NCI-H460 (cell line): ENCODE results near the gene GRIK4. TPM values are rescaled to one million over a fixed set of nuclear protein-coding genes. Genes with fewer than 3 reads are reported as not detected.

Experiments
- DNase-seq: peaks from one replicate; pipeline ENCODE4 v3.0.0-alpha.2; 2016; ENCODE audit warnings: low read depth; ENCODE audit errors: extremely low read depth
- total RNA-seq: library from RNA; depleted of rRNA; stranded (reverse); fragments of >200 nt; shearing (Covaris generic); gene quantifications from 2 replicates; pipeline ENCODE4 v1.2.3, GENCODE V29; 2014

GRIK4 gene
- total RNA-seq, 1 experiment from 2014 or later, result not detected

DNA sequence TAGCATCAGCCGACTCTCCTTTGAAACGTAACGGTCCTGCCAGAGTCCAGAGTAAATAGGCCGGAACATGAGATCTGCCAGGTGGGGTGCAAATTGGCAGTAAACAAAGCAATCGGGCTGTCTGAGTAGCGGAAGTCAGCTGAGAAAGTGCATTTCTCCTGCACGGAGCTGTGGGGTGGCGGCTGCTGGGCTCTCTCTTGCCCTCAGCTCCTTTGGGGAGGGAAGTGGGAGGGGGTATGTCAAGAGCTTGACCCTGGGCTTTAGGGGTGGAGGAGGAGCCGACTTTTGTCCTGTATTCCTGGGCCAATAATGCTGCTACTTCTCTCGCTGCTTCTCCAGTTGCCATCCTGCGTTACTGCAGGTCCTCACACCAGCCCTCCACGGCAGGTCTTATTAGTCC lies 11.6 kb downstream of the GRIK4 start:
- no peak for DNase-seq

DNA sequence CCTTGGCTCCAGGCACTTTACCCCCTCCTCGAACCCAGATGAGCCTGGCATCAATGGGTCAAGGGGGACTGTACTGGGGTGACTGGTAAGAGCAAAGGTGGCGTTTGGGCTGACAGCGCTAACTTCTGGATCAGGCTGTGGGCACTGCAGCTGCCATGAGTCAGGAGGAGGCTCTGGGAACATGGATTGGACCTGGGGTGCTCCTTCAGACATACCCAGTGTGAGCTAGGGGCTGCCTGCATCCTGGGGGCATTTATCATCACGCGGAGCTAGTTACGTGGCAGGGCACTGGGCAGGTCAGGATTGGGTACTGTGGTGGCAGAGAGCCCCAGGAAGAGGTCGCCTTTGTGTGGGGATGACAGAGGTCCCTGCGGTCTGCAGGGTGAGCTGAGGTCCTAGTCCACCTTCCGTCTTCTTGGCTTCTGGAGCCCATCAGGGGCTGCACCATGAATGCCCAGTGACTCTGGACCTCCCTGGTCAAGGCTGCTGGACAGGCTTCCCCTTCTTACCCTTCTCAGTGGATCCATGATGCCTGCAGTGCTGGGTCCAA lies 13.1 kb downstream of the GRIK4 start:
- DNase-seq, result no peak

DNA sequence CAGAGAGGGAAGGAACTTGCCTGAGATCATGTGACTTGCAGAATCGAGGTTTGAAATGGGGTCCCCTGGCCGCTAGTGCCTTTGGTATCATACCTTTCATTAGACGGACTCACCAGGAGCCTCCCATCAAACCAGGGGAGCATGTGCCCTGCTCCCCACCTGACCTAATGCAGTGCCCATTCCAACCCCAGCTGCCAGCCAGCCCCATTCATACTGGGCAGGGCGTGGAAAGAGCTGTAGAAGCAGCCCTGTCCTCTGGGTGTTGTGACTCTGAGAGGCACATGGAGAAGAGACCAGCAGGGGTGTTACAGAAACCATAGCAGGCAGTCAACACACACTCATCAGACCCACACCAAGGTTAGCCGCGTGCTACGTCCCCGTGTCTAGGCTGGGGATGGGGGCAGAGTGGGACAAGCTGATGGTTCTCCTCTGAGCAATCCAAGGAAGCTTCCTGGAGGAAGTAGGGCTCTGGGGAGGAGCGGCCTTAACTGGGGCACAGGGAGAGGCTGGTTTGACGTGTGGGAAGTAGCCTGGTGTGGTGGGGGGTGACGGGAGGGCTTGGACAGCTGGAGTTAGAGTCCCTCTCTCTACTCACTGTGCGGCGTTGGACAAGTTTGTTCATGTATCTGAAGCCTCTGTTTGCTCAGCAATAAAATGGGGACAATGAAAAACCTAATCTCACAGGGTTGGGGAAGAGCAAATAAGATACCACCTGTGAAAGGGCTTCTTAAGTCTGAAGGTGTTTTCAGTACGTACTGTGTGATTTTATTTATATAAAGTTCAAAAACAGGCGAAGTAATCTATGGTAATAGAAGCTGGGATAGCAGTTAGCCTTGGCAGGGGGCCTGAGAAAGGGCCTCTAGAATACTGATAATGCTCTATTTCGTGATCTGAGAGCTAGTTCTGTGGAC lies 14.0 kb downstream of the GRIK4 start:
- no peak for DNase-seq

GRCh38 chr11:120526241-120526640 lies 14.7 kb downstream of the GRIK4 start:
- DNase-seq, result no peak

DNA sequence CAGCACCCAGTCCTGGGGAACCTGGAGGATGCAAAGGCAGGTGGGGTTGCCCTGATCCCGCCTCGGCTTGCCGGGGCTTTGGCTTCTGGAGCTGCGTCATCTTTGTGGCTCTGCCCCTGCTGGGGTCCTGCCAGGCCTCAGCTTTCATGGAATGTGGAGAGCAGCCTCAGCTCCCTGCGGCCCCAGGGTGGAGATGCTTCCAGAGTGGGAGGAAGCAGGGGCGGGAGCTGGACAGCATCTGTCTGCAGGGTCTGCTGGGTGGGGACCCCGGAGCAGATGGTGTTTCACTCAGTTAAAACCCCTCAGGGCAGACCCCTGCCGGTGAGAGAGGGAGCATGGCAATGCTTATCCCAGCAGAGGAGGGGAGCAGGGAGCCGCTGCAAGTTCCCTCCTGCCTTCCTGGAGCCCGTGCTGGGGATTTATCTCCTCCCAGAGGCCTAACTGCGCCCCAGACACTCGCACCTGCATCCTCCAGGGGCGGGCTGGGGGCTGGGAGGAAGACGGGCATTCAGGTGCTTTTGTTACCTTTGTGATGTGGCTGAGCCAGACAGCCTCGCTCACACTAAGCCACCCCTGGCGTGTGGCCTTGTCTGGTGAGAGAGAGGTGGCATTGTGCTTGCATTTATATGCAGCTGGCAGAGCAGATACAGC lies 15.7 kb downstream of the GRIK4 start:
- DNase-seq, result no peak

DNA sequence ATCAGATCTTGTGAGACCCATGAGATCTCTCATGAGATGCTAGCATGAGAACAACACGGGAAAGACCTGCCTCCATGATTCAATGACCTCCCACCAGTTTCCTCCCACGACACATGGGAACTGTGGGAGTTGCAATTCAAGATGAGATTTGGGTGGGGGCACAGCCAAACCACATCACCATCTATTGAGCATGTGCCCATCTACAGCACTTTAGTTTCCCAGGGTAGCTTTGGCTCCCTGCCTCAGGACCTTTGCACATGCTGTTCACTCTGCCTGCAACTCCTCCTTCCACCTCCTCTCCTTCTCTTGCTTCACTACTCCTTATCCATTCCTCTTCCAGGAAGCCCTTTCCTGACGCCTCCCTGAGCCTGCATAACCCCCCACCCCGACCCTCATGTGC lies 17.2 kb downstream of the GRIK4 start:
- DNase-seq, result no peak

DNA sequence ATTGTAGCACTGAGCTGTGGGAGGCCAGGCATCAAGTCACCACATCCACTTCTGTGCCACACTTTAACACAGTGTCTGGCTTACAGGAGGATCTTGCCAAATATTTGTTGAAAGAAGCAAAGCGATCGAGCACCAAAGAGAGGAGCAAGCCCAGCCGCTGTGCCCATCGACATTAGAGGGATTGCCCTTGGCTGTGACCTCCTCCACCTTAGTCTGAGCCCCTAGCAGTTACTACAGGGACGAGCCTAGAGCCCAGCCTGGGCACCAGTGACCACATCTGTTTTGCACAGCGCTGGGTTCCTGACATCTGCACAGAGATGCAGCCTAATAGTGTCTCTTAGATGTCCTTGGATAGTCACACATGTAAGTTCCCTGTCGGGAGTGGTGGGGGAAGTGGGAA lies 17.7 kb downstream of the GRIK4 start:
- DNase-seq, result no peak

DNA sequence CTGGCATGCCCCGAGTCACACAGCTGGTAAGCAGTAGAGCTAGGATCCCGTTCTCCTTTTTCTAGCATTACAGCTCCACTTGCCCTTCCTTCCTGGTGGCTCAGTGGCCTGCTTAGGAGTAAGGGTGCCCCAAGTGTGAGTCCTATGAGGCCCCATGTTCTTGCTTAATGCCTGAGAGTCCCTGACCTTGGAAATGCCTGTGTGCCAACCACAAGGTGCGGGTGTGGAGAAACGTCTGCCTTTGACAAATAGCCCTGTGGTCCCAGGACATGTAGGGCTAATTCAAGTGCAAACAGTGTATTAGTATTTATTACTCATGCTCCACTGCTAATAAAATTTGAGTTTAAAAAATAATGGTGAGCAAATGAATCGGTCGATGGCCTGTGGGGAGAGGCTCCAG lies 18.4 kb downstream of the GRIK4 start:
- DNase-seq, result no peak

DNA sequence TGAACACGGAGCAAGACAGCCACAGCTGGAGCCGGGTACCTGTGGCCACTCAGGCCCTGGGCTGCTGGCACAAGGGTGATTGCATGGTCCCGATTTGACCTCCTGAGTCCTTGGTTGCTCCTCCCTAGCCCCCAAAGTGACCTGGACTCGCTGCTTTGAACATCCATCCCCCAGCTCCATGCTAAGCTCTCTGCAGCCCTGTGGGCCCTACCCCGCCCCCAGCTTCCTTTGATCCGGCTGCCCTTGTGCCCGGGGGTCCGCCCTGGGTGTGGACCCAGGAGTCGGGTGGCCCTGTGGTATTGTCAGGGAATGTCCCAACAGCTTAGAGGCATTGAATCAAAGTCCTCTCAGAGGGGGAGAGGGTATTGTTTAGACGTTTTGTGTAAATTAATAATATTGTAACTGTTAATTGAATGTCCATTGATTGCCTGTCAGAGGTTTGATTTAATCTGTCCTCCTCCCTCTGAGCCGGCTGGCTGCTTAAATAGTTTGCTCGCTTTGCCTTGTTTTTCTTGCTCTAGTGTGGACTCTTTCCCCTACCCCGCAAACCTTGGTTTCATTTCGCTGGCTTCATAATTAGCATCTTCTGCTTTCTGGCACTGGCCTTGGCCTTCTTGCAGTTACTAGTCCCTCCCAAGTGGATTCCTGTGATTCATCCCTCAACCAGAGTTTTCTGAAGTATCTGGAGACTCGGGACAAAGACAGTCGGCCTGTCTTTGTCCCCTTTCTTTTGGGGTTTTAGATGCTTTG lies 20.7 kb downstream of the GRIK4 start:
- DNase-seq, result no peak

DNA sequence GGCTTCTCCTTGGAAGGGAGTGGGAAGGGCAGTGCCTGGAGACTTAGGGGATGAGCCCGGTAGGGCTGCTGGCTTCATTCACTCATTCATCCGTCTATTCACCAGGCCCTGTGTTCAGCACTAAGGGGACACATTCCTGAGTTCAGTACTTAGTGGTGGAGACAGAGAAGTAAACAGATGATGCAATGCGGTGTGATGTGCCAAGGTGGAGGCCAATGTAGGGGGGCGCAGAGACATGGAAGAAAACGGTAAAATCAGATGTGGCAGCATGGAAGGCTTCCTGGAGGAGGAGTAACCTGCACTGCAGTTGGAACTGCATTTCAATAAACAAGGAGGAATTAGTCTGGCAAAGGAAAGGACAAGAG lies 21.3 kb downstream of the GRIK4 start:
- DNase-seq, result no peak

GRCh38 chr11:120536091-120536796 lies 24.7 kb downstream of the GRIK4 start:
- DNase-seq, result no peak

DNA sequence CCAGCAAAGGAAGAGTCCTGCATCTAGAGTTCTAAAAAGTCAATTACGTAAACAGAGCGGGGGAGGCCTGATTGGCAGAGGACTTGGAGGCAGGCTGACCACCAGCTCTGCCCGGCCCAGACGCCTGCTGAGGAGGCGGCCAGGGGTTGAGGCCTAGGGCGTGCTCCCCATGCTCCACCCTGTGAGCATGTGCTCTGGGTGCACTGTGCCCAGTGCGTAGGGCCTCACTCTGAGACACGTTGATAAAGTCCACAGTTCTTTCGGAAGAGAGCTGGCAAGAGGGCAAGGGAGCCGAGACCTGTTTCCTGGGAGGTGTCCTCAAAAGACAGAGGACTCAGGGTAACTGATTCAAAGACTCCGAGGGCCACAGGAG lies 25.2 kb downstream of the GRIK4 start:
- no peak for DNase-seq

DNA sequence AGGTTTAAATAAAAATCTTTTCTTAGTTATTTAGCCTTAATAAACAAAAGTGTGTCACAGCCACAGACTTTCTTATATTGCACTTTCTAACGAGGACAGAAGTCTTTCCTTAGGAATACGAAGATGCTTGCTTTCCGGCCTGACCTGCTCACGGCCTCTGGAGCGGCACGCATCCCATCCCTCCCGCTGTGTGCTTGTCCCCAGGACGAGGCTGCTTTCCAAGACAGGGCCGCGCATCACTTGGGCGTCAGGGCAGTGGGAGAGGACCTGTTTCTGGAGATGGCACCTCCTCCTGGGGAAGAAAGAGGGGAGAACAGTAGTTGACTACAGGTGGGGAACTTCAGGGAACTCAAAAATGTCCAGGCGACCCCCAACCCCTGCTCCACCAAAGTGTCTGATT lies 26.4 kb downstream of the GRIK4 start:
- no peak for DNase-seq

DNA sequence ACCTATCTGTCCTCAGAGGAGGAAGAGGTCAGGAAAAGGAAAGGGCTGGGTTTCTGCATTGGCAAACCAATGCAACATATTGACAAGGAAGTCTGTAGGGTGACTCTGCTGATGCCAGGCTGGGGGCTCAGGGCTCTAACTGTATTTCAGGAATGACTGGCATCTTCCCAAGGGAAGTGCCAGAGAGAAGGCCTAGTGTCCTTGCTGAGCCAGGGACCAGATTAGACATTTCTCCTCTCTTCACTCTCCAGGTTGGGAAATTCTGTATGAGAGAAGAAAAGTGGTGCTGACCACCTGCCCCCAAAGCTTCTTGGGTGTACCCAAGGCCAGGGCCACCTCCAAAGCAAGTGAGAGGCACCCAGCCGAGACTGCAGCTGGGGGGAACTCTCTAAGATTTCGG lies 27.2 kb downstream of the GRIK4 start:
- no peak for DNase-seq

DNA sequence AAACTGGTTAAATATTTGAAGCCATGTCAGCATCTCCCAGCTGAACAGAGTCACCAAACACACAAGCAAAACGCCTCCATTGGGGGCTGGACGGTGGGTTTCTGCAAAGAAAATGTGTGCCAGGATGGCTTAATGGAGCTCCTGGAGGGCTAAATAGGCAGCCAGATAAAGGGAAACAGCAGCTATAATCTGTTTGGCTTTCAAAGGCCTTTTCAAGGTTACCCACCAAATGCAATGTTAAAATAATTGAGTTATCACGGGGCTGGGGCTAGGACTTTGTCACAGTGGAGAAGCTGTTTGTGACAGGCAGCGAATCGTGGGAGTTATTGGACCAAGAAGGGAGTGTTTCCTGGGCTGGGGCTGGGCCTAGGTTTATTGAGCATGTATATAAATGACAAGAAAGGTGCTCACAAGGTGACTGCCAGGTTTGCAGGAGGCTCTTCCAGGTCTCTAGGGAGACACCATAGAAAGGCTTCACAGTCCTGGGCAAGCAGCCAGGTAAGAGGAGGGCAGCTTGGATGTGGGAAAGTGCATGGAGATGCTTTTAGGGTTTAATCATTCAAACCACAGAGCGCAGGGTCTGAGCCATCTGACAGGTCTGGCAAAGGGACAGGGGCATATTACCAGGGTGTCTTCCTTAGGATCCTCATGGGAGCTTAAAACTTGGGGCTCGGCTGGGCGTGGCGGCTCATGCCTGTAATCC lies 28.3 kb downstream of the GRIK4 start:
- no peak for DNase-seq

DNA sequence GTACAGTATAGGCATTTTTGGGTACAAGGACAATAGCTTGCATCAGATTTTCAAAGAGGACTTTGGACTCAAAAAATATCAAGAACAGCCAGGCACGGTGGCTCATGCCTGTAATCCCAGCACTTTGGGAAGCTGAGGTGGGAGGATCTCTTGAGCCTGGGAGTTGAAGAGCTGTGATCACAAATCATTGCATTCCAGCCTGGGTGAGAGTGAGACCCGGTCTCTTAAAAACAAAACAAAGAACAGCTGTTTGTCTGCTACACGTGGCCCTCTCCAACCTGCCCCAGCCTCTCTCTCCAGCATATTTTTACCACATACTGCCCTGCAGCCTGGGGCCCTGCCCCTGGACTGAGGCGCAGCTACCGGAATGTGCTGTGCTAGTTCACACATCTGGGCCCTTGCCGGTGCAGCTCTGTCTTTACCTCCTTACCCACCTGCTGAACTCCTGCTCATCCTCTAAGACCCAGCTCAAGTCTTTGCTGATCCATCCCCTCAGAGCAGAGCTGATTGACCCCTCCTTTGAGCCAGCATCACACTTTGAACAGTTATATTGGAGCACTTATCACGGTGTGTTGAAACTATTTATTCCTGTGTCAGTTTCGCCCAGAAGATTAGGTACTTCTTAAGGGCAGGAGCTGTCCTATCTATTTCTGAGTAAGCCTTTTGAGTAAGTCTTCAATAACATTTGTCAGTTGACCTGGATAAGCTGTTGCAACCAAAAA lies 29.4 kb downstream of the GRIK4 start:
- no peak for DNase-seq

DNA sequence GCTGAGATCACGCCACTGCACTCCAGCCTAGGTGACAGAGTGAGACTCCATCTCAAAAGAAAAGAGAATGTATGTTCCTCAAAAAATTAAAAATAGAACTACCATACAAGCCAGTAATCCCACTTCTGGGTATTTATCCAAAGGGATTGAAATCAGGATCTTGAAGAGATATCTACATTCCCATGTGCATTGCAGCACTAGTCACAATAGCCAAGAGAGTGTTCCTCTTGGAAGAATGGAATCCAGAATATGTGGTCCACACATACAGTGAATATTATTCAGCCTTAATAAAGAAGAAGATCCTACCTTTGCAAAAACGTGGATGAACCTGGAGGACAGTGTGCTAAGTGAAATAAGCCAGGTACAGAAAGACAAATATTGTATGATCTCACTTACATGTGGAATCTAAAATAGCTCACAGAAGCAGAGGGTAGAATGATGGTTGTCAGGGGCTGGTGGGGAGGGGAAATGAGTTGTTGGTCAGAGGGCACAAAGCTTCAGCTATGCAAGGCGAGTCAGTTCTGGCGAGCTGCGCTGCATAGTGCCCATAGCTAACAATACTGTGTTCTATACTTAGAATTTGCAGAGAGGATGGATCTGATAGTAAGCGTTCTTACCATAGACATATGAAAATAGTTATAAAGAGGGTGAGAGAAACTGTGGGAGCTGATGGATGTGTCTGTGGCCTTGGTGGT lies 32.1 kb downstream of the GRIK4 start:
- DNase-seq, result no peak

DNA sequence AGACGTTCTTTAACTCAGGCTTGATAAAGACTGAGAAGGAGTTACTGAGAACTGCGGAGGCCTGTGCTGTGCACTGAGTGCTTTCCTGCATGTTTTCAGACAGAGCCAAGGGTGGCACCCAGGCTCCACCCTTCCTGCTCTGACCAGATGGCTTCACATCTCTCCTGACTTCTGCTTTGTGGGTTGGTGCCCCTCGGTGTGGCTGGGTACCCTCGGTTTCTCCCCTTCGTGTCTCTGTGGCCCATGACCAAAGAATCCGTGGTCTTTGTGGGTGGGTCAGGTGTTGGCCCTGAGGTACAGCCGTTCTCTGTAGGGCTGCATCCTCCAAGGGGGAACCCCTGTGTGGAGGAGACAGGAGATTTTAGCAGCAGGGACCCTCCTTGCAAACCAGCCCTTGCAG lies 34.3 kb downstream of the GRIK4 start:
- DNase-seq, result no peak
